GM10248 (cell line): ENCODE data around the gene ERCC6L.

ENCODE experiments used
- CTCF ChIA-PET: fragments of 300-600 bp; sonication (Branson Sonifier 250); formaldehyde crosslinking; extraction: SDS; loops from one replicate; lab custom pipeline; 2021; ENCODE audit warnings: antibody characterized with exemption; lab: Yijun Ruan, JAX
- POLR2A ChIA-PET: fragments of 350-650 bp; sonication (Branson Sonifier 250); formaldehyde crosslinking; extraction: SDS; loops from one replicate; lab custom pipeline; 2020; ENCODE audit warnings: antibody characterized with exemption; lab: Yijun Ruan, JAX
- DNase-seq: peaks from one replicate; pipeline ENCODE4 v3.0.0; 2012; ENCODE audit errors: extremely low spot score
- TF ChIP-seq, protein P1 (sequence below): IDR thresholded peaks from 2 replicates; pipeline ENCODE4 v1.5.1; 2012; ENCODE audit warnings: mild to moderate bottlenecking, low read depth; ENCODE audit errors: extremely low read depth, missing control alignments, control extremely low read depth

The ERCC6L gene

GRCh38 chrX:72268597-72269365 is 30.0 kb upstream of the ERCC6L start:
- DNase-seq = no peak
- CTCF ChIA-PET = interaction anchor here (1.0 to 3.5 kb wide), 3 partner anchors 9 to 75 kb away, joined by 3 to 26 read pairs (median 12); partner anchors contain the start of gene RPS4X
- TF ChIP-seq, protein P1, sequence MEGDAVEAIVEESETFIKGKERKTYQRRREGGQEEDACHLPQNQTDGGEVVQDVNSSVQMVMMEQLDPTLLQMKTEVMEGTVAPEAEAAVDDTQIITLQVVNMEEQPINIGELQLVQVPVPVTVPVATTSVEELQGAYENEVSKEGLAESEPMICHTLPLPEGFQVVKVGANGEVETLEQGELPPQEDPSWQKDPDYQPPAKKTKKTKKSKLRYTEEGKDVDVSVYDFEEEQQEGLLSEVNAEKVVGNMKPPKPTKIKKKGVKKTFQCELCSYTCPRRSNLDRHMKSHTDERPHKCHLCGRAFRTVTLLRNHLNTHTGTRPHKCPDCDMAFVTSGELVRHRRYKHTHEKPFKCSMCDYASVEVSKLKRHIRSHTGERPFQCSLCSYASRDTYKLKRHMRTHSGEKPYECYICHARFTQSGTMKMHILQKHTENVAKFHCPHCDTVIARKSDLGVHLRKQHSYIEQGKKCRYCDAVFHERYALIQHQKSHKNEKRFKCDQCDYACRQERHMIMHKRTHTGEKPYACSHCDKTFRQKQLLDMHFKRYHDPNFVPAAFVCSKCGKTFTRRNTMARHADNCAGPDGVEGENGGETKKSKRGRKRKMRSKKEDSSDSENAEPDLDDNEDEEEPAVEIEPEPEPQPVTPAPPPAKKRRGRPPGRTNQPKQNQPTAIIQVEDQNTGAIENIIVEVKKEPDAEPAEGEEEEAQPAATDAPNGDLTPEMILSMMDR = no peak
- POLR2A ChIA-PET = interaction anchor here (0.7 to 1.4 kb wide), 2 partner anchors 8 to 137 kb away, joined by 3 to 10 read pairs; partner anchors contain the start of gene RPS4X

GRCh38 chrX:72265263-72265662 is 26.4 kb upstream of the ERCC6L start:
- DNase-seq = no peak
- ChIA-PET POLR2A (no interaction called here), CTCF (no interaction called here)
- TF ChIP-seq, protein P1 = no peak

DNA sequence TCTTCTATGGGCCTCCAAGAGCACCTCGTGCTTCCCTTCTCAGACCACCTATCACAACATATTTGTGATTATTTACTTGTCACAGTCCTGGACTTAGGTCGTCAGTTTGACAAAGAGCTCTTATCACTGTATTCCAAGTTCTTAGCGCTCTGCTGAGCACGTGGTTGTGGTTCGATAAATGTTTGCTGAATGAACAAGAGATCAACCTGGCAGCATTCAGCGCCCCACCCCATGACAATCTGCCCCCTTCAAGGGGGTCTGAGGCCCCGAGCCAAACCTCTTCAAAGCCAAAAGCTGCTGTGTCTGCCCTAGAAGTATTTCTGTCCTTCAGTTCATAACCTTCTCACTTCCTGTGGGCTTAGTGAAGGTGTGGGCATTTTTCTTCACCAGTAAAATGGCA is 23.2 kb upstream of the ERCC6L start:
- CTCF ChIA-PET = interaction anchor here (1.5 kb wide), 1 partner anchor 17 kb away, joined by 4 read pairs; no protein-coding TSS in a partner anchor
- DNase-seq = no peak
- POLR2A ChIA-PET = interaction anchor here (0.8 kb wide), 1 partner anchor 15 kb away, joined by 3 read pairs; the partner anchor contains the start of gene RPS4X
- TF ChIP-seq, protein P1 = no peak

DNA sequence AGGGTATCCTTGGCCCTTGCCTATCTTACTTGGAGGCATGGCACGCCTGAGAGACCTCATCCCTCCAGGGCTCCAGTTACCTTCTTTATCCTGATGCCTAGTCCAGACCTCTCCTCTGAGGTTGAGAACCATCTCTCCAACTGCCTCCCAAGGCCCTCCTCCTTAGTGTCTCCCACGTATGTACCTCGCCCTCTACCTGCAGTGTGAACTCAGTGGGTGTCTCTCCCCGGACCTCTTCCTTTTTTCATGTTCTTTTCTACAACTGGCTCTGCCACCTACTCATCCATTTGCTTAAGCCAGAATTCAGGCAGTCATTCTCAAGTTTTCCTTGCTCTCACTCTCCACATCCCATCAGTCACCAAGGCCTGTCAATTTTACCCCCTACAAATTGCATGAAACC is 21.6 kb upstream of the ERCC6L start:
- TF ChIP-seq, protein P1 = no peak
- no peak for DNase-seq
- ChIA-PET POLR2A (no interaction called here), CTCF (no interaction called here)

GRCh38 chrX:72258174-72258573 is 19.3 kb upstream of the ERCC6L start:
- ChIA-PET POLR2A (interaction anchor here (0.8 kb wide), 1 partner anchor 19 kb away, joined by 3 read pairs; the partner anchor contains the start of gene RPS4X), CTCF (interaction anchor here (1.2 kb wide), 1 partner anchor 9 kb away, joined by 3 read pairs; no protein-coding TSS in a partner anchor)
- no peak for DNase-seq
- TF ChIP-seq, protein P1 = no peak

- no peak for DNase-seq
- POLR2A ChIA-PET = no interaction called here
- TF ChIP-seq, protein P1 = no peak
- CTCF ChIA-PET = interaction anchor here (0.6 to 0.7 kb wide), 2 partner anchors 10 to 12 kb away, joined by 3 read pairs; no protein-coding TSS in a partner anchor
Observed at GRCh38 chrX:72255864-72256263, 17.0 kb upstream of the ERCC6L start.
